ENCODE measurements around the gene DUSP8.
A peak's percentile ranks its signal among the peaks of the same experiment; 100 is the strongest.

GRCh38 chr11:1515082-1516060 lies 56.7 kb downstream of the DUSP8 start:
- TF ChIP-seq ZNF416 (CRISPR knock-in tag; IDR thresholded peaks at IDR 0.05) (no peak), ELF4 (CRISPR knock-in tag; IDR thresholded peaks at IDR 0.05; ENCODE audit: low read depth) (no peak), CTCF (IDR thresholded peaks at IDR 0.05) (peak; percentile 85), NFYB (CRISPR knock-in tag; conservative IDR thresholded peaks at IDR 0.05; ENCODE audit: low read depth) (no peak), JUN (CRISPR knock-in tag; IDR thresholded peaks at IDR 0.05) (no peak), AFF4 (CRISPR knock-in tag; IDR thresholded peaks at IDR 0.05; ENCODE audit: borderline replicate concordance) (no peak), CREM (CRISPR knock-in tag; IDR thresholded peaks at IDR 0.05) (no peak), ARID4B (CRISPR knock-in tag; IDR thresholded peaks at IDR 0.05; ENCODE audit: borderline replicate concordance) (no peak)

All from WTC11 (cell line).